Stomach (tissue), 9 donors: ENCODE measurements around the gene CMC4. TPM values are rescaled to one million over a fixed set of nuclear protein-coding genes. Genes with fewer than 3 reads are reported as not detected.
A peak's percentile ranks its signal among the peaks of the same experiment; 100 is the strongest.

Source experiments
- DNase-seq, 2 donors: peaks; one replicate each; pipeline versions ENCODE4 v3.0.0 to v3.0.0-alpha.2; 2013 to 2019
- H3K27ac ChIP-seq, 5 donors: fragments of 200-600 bp in 4 of 5; sonication (generic) in 4 of 5; one replicate each; pipeline ENCODE4 v1.5.1; 2013 to 2019; ENCODE audit warnings: mild to moderate bottlenecking in 1 of 5, moderate library complexity in 1 of 5
- H3K27me3 ChIP-seq, 3 donors: fragments of 200-600 bp; sonication (generic); one replicate each; pipeline ENCODE4 v1.5.1; 2017 to 2019; ENCODE audit warnings: mixed run types in 1 of 3
- H3K36me3 ChIP-seq, 4 donors: fragments of 200-600 bp; sonication (generic); 1 replicate in 3 of 4; 2 replicates in 1 of 4; pipeline ENCODE4 v1.5.1; 2016 to 2019
- H3K4me1 ChIP-seq, 4 donors: fragments of 200-600 bp; sonication (generic); one replicate each; pipeline ENCODE4 v1.5.1; 2016 to 2019
- H3K4me3 ChIP-seq, 4 donors: fragments of 200-600 bp; sonication (generic) in 3 of 4; one replicate each; pipeline ENCODE4 v1.5.1; 2016 to 2019; ENCODE audit warnings: mild to moderate bottlenecking in 1 of 4
- H3K9me3 ChIP-seq, 4 donors: fragments of 200-600 bp; sonication (generic); one replicate each; pipeline ENCODE4 v1.5.1; 2016 to 2019
- EP300 ChIP-seq: sonication (generic); formaldehyde crosslinking; IDR thresholded peaks from one replicate; pipeline ENCODE4 v1.6.1; 2017; ENCODE audit warnings: antibody characterized with exemption
- POLR2A ChIP-seq, 4 donors: fragments of 450-650 bp; IDR thresholded peaks; one replicate each; pipeline ENCODE4 v1.6.1; 2016; ENCODE audit warnings: antibody characterized with exemption in 4 of 4, control low read depth in 2 of 4, mild to moderate bottlenecking in 1 of 4, moderate library complexity in 1 of 4
- POLR2AphosphoS5 ChIP-seq, 3 donors: sonication (generic); formaldehyde crosslinking; IDR thresholded peaks; one replicate each; pipeline ENCODE4 v1.6.1; 2016; ENCODE audit warnings: antibody characterized with exemption in 3 of 3
- WGBS, 5 donors: extraction: QIAGEN DNeasy Blood & Tissue Kit in 3 of 5; methylation state at CpG; one replicate each; pipeline versions ENCODE4 v1.1.5 to v1.1.7; 2013 to 2018; 5-methylcytosine and 5-hydroxymethylcytosine counted together
- intact Hi-C: fragments of 100-400 bp; cut with DNase I; formaldehyde crosslinking; loops from one replicate; pipeline ENCODE4 v1.15.1; 2023; ENCODE audit warnings: low total_unique reads
- polyA plus RNA-seq, 3 donors: library from polyadenylated mRNA; stranded (reverse); fragments of 200-250 nt; gene quantifications; one replicate each; pipeline ENCODE4 v1.2.3, GENCODE V29; 2013
- total RNA-seq, 5 donors: library from RNA; depleted of rRNA; stranded (reverse); fragments of >200 nt; gene quantifications; one replicate each; pipeline versions ENCODE4 v1.1.0 to v1.2.3, GENCODE V29; 2014 to 2016
- TF ChIP-seq, protein P1 (sequence below), 7 experiments: fragments of 450-650 bp in 4 of 7; fragments of 200-600 bp in 3 of 7; sonication (generic) in 3 of 7; IDR thresholded peaks; one replicate each; pipeline ENCODE4 v1.5.1; 2016 to 2019; ENCODE audit warnings: antibody characterized with exemption in 7 of 7, control low read depth in 2 of 7, mild to moderate bottlenecking in 1 of 7
- donor health status: healthy with polysubstance abuse.
- donor health status: Bipolar disorder and iron deficiency.
- donor health status: healthy.

Gene CMC4
- total and polyA plus RNA-seq, 8 donors = 1.3 to 22.8 (median 21.0) TPM; not detected in 1

DNA sequence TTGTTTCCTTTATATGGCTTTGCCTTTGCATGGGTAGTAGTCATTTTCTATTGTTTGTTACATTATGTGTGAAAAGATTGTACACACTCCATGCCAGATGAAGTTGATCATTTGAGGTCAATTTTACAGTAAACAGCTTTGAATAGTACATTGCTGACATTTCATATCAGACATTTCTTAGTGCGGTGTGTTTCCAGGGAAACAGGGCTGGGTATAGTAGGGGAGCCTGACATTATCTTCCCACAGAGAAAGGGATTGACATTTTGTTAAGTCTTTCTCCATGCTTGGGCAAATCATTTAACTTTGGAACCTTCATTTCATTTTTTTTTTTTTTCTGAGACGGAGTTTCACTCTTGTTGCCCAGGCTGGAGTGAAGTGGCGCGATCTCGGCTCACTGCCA, 39.3 kb downstream of the CMC4 start:
- peaks cover 0 to 9% (median 0%) of the 10 kb centered on the region in 4 donors for H3K9me3 ChIP-seq
- no peaks in the 10 kb centered on the region for H3K27me3 ChIP-seq
- 63 to 90% (median 78%) methylated on average over 5 of the region's 5 CpGs for WGBS, 5 donors
- no peak for DNase-seq
- intact Hi-C loops = no loop called here
- H3K36me3 ChIP-seq = peaks cover 0 to 17% (median 13%) of the 10 kb centered on the region in 4 donors
- H3K4me1 ChIP-seq = peaks cover 0 to 22% (median 10%) of the 10 kb centered on the region in 4 donors
- no peak overlapping the region for H3K27ac ChIP-seq
- no peak overlapping the region for H3K4me3 ChIP-seq
- TF ChIP-seq POLR2A (IDR thresholded peaks at IDR 0.05) (no peak), POLR2AphosphoS5 (IDR thresholded peaks at IDR 0.05) (no peak), EP300 (no peak)
- TF ChIP-seq, protein P1, sequence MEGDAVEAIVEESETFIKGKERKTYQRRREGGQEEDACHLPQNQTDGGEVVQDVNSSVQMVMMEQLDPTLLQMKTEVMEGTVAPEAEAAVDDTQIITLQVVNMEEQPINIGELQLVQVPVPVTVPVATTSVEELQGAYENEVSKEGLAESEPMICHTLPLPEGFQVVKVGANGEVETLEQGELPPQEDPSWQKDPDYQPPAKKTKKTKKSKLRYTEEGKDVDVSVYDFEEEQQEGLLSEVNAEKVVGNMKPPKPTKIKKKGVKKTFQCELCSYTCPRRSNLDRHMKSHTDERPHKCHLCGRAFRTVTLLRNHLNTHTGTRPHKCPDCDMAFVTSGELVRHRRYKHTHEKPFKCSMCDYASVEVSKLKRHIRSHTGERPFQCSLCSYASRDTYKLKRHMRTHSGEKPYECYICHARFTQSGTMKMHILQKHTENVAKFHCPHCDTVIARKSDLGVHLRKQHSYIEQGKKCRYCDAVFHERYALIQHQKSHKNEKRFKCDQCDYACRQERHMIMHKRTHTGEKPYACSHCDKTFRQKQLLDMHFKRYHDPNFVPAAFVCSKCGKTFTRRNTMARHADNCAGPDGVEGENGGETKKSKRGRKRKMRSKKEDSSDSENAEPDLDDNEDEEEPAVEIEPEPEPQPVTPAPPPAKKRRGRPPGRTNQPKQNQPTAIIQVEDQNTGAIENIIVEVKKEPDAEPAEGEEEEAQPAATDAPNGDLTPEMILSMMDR (IDR thresholded peaks at IDR 0.05) = no peak

DNA sequence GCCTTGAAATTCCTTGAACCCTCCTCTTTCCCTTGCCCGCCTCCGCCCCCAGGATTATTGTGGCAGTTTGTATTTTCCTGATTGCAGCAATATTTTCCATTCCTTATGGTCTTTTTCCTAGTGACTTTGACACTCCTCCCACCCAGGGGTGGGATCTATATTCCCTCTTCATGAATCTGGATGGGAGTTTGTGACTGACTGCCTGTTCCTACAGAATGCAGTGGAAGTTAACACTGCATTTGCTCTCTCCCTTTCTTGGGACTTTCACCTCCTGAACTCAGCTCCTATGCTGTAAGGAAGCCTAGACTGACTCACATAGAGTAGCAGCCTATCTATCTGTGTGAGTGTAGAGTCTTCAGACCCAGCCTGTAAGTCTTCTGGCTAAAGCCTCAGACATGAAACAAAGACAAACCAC, 42.1 kb downstream of the CMC4 start:
- H3K36me3 ChIP-seq = no peaks in the 10 kb centered on the region
- H3K27ac ChIP-seq = peak overlapping the region in 4 of 5 donors; percentile 93 to 97 (median 96)
- peaks cover 0 to 22% (median 10%) of the 10 kb centered on the region in 4 donors for H3K4me1 ChIP-seq
- intact Hi-C loops = no loop called here
- DNase-seq = no peak
- H3K4me3 ChIP-seq = no peak overlapping the region
- TF ChIP-seq POLR2AphosphoS5 (IDR thresholded peaks at IDR 0.05) (no peak), POLR2A (IDR thresholded peaks at IDR 0.05) (no peak), EP300 (no peak)
- TF ChIP-seq, protein P1 (IDR thresholded peaks at IDR 0.05) = no peak
- 76 to 93% (median 82%) methylated on average over 2 of the region's 2 CpGs for WGBS, 5 donors
- no peaks in the 10 kb centered on the region for H3K27me3 ChIP-seq
- peaks cover 0 to 6% (median 0%) of the 10 kb centered on the region in 4 donors for H3K9me3 ChIP-seq

DNA sequence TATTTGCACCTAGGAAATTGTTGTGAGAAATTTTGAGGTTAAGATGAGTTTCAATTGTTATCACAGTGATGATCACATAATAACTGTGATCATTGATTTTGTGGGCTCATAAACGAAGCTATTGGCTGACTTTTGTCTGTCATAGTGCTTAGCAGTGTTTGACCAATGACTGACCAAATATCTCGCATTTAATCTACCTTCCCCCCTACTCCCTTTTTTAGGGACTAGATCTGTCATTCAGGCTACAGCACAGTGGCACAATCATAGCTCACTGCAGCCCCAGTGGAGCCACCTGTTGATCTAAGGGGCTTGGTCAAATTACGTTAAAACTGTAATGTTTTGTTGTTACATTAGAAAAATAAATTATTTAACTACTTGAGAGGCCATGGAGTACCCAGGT, 42.8 kb downstream of the CMC4 start:
- Histone ChIP-seq H3K36me3 (no peaks in the 10 kb centered on the region), H3K27me3 (no peaks in the 10 kb centered on the region), H3K4me1 (peaks cover 0 to 22% (median 10%) of the 10 kb centered on the region in 4 donors), H3K4me3 (peak overlapping the region; percentile 44 to 62 (median 56)), H3K9me3 (peaks cover 0 to 6% (median 0%) of the 10 kb centered on the region in 4 donors), H3K27ac (peak overlapping the region in 4 of 5 donors; percentile 93 to 97 (median 96))
- intact Hi-C loops = no loop called here
- 8 to 30% (median 17%) methylated on average over 3 of the region's 3 CpGs for WGBS, 5 donors
- TF ChIP-seq POLR2A (IDR thresholded peaks at IDR 0.05) (no peak), POLR2AphosphoS5 (IDR thresholded peaks at IDR 0.05) (no peak), EP300 (no peak)
- TF ChIP-seq, protein P1 (IDR thresholded peaks at IDR 0.05) = no peak
- DNase-seq = no peak

DNA sequence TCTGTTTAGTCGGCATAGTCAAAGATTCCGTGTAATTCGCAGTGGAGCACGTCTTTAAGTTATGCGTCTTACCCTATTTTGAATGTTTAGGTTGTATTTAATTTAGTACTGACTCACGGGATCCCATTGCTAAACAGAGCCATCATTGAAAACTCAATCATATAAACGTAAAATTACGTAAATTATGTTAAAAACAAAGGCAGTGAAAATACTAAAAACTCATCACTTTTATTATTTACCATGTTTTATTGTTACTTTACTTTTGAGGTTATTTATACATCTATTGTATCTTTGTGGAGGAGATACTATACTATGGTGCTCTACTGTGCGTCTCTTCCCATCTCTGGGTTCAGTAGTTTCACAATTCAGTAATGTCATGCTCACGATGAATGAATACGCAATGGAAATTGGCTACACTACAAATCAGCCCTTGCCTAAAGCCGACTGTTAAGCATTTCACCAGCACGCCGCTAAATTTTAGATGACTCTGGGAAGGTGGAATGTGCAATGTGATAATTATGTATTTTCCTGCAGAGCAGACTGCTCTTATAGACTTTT, 43.3 kb downstream of the CMC4 start:
- peak; percentile 75 to 88 (median 82) for TF ChIP-seq POLR2AphosphoS5 (IDR thresholded peaks at IDR 0.05)
- TF ChIP-seq EP300 = no peak
- Histone ChIP-seq H3K36me3 (no peaks in the 10 kb centered on the region), H3K9me3 (peaks cover 0 to 6% (median 0%) of the 10 kb centered on the region in 4 donors), H3K27ac (peak overlapping the region; percentile 93 to 97 (median 95)), H3K4me3 (peak overlapping the region; percentile 44 to 62 (median 56)), H3K4me1 (peaks cover 0 to 22% (median 10%) of the 10 kb centered on the region in 4 donors), H3K27me3 (no peaks in the 10 kb centered on the region)
- DNase-seq = peak in 1 of 2 donors; percentile 76
- intact Hi-C loops = no loop called here
- 0 to 46% (median 6%) methylated on average over 14 of the region's 14 CpGs for WGBS, 5 donors
